Fibroblast of pulmonary artery (primary cell): Measurements from ENCODE around the gene OPN3.
"Not testable (repeated sequence)": the region's sequence is repeated elsewhere in the genome, so short reads cannot be mapped to it uniquely, and the experiment has no call there.

Experiments
- DNase-seq: peaks from one replicate; pipeline ENCODE4 v3.0.0-alpha.2; 2010; ENCODE audit warnings: low read depth
- H3K4me3 ChIP-seq: replicated peaks from 2 replicates; pipeline ENCODE4 v1.5.1; 2011; ENCODE audit warnings: low read depth, mild to moderate bottlenecking, control low read depth, low read length, moderate library complexity
- CTCF ChIP-seq: IDR thresholded peaks from 2 replicates; pipeline ENCODE4 v1.5.1; 2011; ENCODE audit warnings: mild to moderate bottlenecking, control low read depth, low read length, inconsistent platforms; ENCODE audit errors: missing control alignments

OPN3 gene

GRCh38 chr1:241678536-241678935 is 38.4 kb upstream of the OPN3 start:
- no peak for DNase-seq
- no peak overlapping the region for H3K4me3 ChIP-seq
- TF ChIP-seq CTCF: no peak

GRCh38 chr1:241677201-241677600 is 37.0 kb upstream of the OPN3 start:
- TF ChIP-seq CTCF: no peak
- no peak overlapping the region for H3K4me3 ChIP-seq
- no peak for DNase-seq

GRCh38 chr1:241675983-241676382 is 35.8 kb upstream of the OPN3 start:
- TF ChIP-seq CTCF: no peak
- H3K4me3 ChIP-seq: no peak overlapping the region

GRCh38 chr1:241674805-241675384 is 34.7 kb upstream of the OPN3 start:
- no peak for TF ChIP-seq CTCF
- H3K4me3 ChIP-seq: no peak overlapping the region
- DNase-seq: no peak

More at GRCh38 chr1:241675983-241676382, 35.8 kb upstream of the OPN3 start:
- DNase-seq: no peak

- no peak for TF ChIP-seq CTCF
- no peak overlapping the region for H3K4me3 ChIP-seq
- no peak for DNase-seq
These were observed 32.1 kb upstream of the OPN3 start for GRCh38 chr1:241672301-241672700.

- TF ChIP-seq CTCF: no peak
- H3K4me3 ChIP-seq: no peak overlapping the region
- DNase-seq: no peak
These were observed 26.2 kb upstream of the OPN3 start for GRCh38 chr1:241666419-241666818.

GRCh38 chr1:241660424-241660972 is 20.3 kb upstream of the OPN3 start:
- DNase-seq: no peak
- H3K4me3 ChIP-seq: no peak overlapping the region
- no peak for TF ChIP-seq CTCF

GRCh38 chr1:241659016-241659415 is 18.8 kb upstream of the OPN3 start:
- H3K4me3 ChIP-seq, DNase-seq: not testable (repeated sequence)
